HEK293T (cell line): ENCODE results near the gene IL1RL1.

ENCODE experiments used
- ARNT ChIP-seq: fragments of 450-650 bp; IDR thresholded peaks from 2 replicates; pipeline ENCODE4 v1.6.1; 2017; ENCODE audit warnings: mild to moderate bottlenecking
- BHLHE40 ChIP-seq: fragments of 450-650 bp; IDR thresholded peaks from 2 replicates; pipeline ENCODE4 v1.6.1; 2016; ENCODE audit warnings: mild to moderate bottlenecking, moderate library complexity, borderline replicate concordance
- CTBP1 ChIP-seq: fragments of 450-650 bp; IDR thresholded peaks from 2 replicates; pipeline ENCODE4 v1.6.1; 2016; ENCODE audit warnings: borderline replicate concordance
- FOXA1 ChIP-seq: fragments of 450-650 bp; IDR thresholded peaks from 2 replicates; pipeline ENCODE4 v1.6.1; 2016; ENCODE audit warnings: mild to moderate bottlenecking
- FOXK2 ChIP-seq: fragments of 450-650 bp; IDR thresholded peaks from 2 replicates; pipeline ENCODE4 v1.6.1; 2016; ENCODE audit warnings: mild to moderate bottlenecking
- FOXM1 ChIP-seq: fragments of 450-650 bp; IDR thresholded peaks from 2 replicates; pipeline ENCODE4 v1.6.1; 2017; ENCODE audit warnings: mild to moderate bottlenecking, borderline replicate concordance
- HDGF ChIP-seq: fragments of 450-650 bp; IDR thresholded peaks from 2 replicates; pipeline ENCODE4 v1.6.1; 2017; ENCODE audit warnings: antibody characterized with exemption, borderline replicate concordance
- L3MBTL2 ChIP-seq: fragments of 450-650 bp; conservative IDR thresholded peaks from 2 replicates; pipeline ENCODE4 v1.6.1; 2016; ENCODE audit warnings: mild to moderate bottlenecking
- SP1 ChIP-seq: fragments of 450-650 bp; IDR thresholded peaks from 2 replicates; pipeline ENCODE4 v1.6.1; 2017
- SUZ12 ChIP-seq: fragments of 450-650 bp; IDR thresholded peaks from 2 replicates; pipeline ENCODE4 v1.6.1; 2016; ENCODE audit warnings: mild to moderate bottlenecking
- TARDBP ChIP-seq: fragments of 450-650 bp; IDR thresholded peaks from 2 replicates; pipeline ENCODE4 v1.6.1; 2016
- TF ChIP-seq, protein P1 (sequence below): fragments of 450-650 bp; IDR thresholded peaks from 2 replicates; pipeline ENCODE4 v1.6.1; 2016

- TF ChIP-seq, protein P1, sequence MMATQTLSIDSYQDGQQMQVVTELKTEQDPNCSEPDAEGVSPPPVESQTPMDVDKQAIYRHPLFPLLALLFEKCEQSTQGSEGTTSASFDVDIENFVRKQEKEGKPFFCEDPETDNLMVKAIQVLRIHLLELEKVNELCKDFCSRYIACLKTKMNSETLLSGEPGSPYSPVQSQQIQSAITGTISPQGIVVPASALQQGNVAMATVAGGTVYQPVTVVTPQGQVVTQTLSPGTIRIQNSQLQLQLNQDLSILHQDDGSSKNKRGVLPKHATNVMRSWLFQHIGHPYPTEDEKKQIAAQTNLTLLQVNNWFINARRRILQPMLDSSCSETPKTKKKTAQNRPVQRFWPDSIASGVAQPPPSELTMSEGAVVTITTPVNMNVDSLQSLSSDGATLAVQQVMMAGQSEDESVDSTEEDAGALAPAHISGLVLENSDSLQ = no peak
- no peak for TF ChIP-seq BHLHE40
- TF ChIP-seq FOXM1 = no peak
- no peak for TF ChIP-seq CTBP1
- no peak for TF ChIP-seq SUZ12
- no peak for TF ChIP-seq FOXA1
- no peak for TF ChIP-seq ARNT
- TF ChIP-seq HDGF = no peak
- TF ChIP-seq SP1 = no peak
- no peak for TF ChIP-seq L3MBTL2
- TF ChIP-seq TARDBP = no peak
- TF ChIP-seq FOXK2 = no peak
Measured at GRCh38 chr2:102278720-102279390, 32.5 kb upstream of the IL1RL1 start.
